Type B pancreatic cell (in vitro differentiated cells): Measurements from ENCODE around the gene CBFA2T3. TPM values are rescaled to one million over a fixed set of nuclear protein-coding genes. Genes with fewer than 3 reads are reported as not detected.

ENCODE experiments used
- DNase-seq: peaks from one replicate; pipeline ENCODE4 v3.0.0; 2021; ENCODE audit warnings: mixed read lengths; ENCODE audit not compliant: unreplicated experiment; ENCODE audit errors: extremely low spot score
- H3K27ac Mint-ChIP-seq: 2 replicates; pipeline ENCODE4 v1.8.0; 2021; ENCODE audit warnings: mild to moderate bottlenecking, mixed read lengths
- H3K27me3 Mint-ChIP-seq: 2 replicates; pipeline ENCODE4 v1.8.0; 2021; ENCODE audit warnings: mixed read lengths
- H3K36me3 Mint-ChIP-seq: 2 replicates; pipeline ENCODE4 v1.8.0; 2021; ENCODE audit warnings: mixed read lengths
- H3K4me1 Mint-ChIP-seq: one replicate; pipeline ENCODE4 v1.8.0; 2021; ENCODE audit warnings: mixed read lengths; ENCODE audit not compliant: unreplicated experiment
- H3K4me3 Mint-ChIP-seq: 2 replicates; pipeline ENCODE4 v1.8.0; 2021; ENCODE audit warnings: mild to moderate bottlenecking, mixed read lengths
- H3K9me3 Mint-ChIP-seq: 2 replicates; pipeline ENCODE4 v1.8.0; 2021; ENCODE audit warnings: mixed read lengths
- total RNA-seq: library from RNA; stranded (reverse); gene quantifications from 2 replicates; pipeline ENCODE4 v1.2.1, GENCODE V29; 2021; ENCODE audit warnings: low replicate concordance
- TF ChIP-seq, protein P1 (sequence below): fragments of 200-600 bp; sonication (generic); conservative IDR thresholded peaks from 2 replicates; pipeline ENCODE4 v1.5.0; 2021; ENCODE audit warnings: antibody characterized with exemption, mild to moderate bottlenecking

The CBFA2T3 gene
- total RNA-seq, 1 donor from 2014 or later: 8.9 TPM

DNA sequence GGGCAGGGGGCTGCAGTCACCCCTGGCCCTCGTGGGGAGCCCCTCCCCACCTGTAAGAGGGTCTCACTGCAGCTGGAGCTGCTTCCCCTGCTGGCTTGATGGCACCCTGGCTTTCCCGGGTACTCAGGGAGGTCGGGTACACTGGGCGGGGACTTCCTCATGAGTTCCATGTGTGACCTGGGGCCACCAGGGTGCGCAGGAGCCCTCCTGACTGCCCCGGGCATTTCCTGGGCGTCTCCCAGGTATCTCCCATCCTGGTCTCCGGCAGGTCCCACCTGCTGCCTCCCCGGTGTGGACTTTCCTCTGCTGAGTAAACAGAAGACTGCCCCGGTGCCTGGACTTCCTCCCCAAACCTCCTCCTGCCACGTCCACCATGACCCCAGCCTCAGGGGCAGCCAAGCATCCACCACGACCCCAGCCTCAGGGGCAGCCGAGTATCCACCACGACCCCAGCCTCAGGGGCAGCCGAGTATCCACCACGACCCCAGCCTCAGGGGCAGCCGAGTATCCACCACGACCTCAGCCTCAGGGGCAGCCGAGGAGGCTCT, 40.9 kb downstream of the CBFA2T3 start:
- Mint-ChIP-seq H3K4me1 (peaks cover 5% of the 10 kb centered on the region), H3K27me3 (peaks cover 9% of the 10 kb centered on the region), H3K4me3 (no peak overlapping the region), H3K36me3 (no peaks in the 10 kb centered on the region), H3K9me3 (no peaks in the 10 kb centered on the region), H3K27ac (no peak overlapping the region)
- TF ChIP-seq, protein P1, sequence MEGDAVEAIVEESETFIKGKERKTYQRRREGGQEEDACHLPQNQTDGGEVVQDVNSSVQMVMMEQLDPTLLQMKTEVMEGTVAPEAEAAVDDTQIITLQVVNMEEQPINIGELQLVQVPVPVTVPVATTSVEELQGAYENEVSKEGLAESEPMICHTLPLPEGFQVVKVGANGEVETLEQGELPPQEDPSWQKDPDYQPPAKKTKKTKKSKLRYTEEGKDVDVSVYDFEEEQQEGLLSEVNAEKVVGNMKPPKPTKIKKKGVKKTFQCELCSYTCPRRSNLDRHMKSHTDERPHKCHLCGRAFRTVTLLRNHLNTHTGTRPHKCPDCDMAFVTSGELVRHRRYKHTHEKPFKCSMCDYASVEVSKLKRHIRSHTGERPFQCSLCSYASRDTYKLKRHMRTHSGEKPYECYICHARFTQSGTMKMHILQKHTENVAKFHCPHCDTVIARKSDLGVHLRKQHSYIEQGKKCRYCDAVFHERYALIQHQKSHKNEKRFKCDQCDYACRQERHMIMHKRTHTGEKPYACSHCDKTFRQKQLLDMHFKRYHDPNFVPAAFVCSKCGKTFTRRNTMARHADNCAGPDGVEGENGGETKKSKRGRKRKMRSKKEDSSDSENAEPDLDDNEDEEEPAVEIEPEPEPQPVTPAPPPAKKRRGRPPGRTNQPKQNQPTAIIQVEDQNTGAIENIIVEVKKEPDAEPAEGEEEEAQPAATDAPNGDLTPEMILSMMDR: no peak
- DNase-seq: no peak

DNA sequence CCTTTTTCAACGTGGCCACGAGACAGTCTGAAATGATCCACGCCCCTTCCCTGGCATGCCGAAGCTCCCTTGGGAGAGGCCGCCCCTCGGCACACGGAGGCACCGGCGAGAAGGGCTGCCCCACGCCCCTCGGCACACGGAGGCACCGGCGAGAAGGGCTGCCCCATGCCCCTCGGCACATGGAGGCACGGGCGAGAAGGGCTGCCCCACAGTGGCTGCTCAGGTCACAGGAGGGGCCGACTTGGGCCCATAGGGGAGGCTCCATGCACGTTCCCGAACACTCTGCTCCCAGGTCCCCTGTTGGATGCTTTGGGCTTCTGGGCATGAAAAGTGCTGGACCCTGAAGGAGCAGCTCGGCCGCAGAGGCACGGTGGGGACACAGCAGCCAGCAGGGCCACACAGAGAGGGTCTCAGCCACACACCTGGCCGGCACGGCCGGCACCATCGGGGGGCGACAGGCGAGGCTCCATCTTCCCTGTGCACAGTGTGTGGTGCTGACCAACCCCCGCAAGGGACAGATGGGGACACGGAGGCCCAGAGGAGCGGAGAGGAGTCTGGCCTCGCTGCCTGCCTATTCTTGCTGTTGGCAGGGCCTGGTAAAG, 42.8 kb downstream of the CBFA2T3 start:
- H3K36me3 Mint-ChIP-seq: no peaks in the 10 kb centered on the region
- H3K4me3 Mint-ChIP-seq: no peak overlapping the region
- H3K27me3 Mint-ChIP-seq: peaks cover 4% of the 10 kb centered on the region
- H3K27ac Mint-ChIP-seq: no peak overlapping the region
- no peaks in the 10 kb centered on the region for H3K9me3 Mint-ChIP-seq
- peaks cover 9% of the 10 kb centered on the region for H3K4me1 Mint-ChIP-seq
- DNase-seq: no peak
- TF ChIP-seq, protein P1: no peak

DNA sequence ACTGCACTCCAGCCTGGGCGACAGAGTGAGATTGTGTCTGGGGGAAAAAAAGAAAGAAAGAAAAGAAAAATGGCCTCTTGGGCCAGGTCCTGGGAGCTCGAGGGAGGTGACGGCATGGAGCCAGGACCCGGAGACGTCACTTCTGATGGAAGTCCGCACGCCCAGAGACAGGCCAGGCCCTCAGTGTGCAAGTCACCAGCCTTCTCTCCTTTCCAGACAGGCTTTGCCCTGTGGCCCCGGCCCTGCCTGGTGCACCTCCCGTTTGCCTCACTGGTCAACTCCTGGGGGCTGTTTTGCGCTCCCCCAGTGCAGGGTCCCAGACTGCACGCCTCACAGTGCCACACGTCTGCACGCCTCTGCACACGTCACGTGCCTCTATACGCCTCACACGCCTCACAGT, 44.1 kb downstream of the CBFA2T3 start:
- TF ChIP-seq, protein P1: no peak
- Mint-ChIP-seq H3K27ac (no peak overlapping the region), H3K27me3 (no peaks in the 10 kb centered on the region), H3K9me3 (no peaks in the 10 kb centered on the region), H3K4me1 (peaks cover 17% of the 10 kb centered on the region), H3K36me3 (no peaks in the 10 kb centered on the region), H3K4me3 (no peak overlapping the region)
- DNase-seq: no peak

DNA sequence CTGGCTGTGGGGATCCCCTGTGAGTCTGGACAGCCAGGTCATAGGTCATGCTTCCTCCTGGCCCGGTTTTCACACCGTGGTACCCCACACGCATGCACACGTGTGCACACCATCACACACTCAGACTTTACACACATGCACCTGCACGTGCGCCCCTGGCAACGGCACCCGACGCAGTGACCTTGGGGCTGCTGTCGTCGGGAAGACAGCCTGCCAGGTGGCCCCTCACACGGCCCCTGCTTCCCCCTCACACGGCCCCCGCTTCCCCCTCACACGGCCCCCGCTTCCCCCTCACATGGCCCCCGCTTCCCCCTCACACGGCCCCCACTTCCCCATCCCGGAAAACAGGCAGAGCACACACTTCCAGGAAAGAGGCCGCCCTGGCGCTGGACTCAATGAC, 45.1 kb downstream of the CBFA2T3 start:
- H3K4me1 Mint-ChIP-seq: peaks cover 17% of the 10 kb centered on the region
- H3K36me3 Mint-ChIP-seq: no peaks in the 10 kb centered on the region
- no peaks in the 10 kb centered on the region for H3K9me3 Mint-ChIP-seq
- no peak overlapping the region for H3K4me3 Mint-ChIP-seq
- DNase-seq: no peak
- TF ChIP-seq, protein P1: no peak
- H3K27me3 Mint-ChIP-seq: no peaks in the 10 kb centered on the region
- no peak overlapping the region for H3K27ac Mint-ChIP-seq

DNA sequence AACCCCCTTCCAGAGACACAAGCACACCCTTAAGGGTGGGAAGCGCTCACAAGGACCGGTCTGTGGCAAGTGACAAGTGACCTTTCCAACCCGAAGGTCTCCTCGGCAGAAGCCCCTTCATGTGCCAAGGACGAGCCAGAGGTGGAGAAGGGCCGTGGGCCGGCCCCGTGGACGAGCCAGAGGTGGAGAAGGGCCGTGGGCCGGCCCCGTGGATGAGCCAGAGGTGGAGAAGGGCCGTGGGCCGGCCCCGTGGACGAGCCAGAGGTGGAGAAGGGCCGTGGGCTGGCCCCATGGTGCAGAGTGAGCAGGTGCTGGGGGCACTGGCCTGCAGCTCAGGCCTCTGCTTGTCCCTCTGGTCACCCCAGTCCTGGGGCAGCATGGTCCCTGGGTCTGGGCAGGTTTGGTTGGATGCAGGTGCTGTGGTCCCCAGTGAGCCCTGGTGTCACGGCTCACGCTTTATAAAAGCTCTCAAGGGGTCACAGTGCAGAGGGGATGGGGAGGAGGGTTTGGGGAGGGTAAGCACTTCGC, 45.6 kb downstream of the CBFA2T3 start:
- TF ChIP-seq, protein P1: no peak

More for the DNA sequence above, 45.6 kb downstream of the CBFA2T3 start:
- Mint-ChIP-seq H3K4me1 (peaks cover 15% of the 10 kb centered on the region), H3K27ac (no peak overlapping the region), H3K4me3 (no peak overlapping the region), H3K9me3 (no peaks in the 10 kb centered on the region), H3K27me3 (no peaks in the 10 kb centered on the region), H3K36me3 (no peaks in the 10 kb centered on the region)
- DNase-seq: no peak
